ENCODE results near the gene TNPO1. TPM values are rescaled to one million over a fixed set of nuclear protein-coding genes. Genes with fewer than 3 reads are reported as not detected.

Gene TNPO1
- total and polyA plus RNA-seq, 2 of the 13 experiments (the other 11 are each of a cell fraction or from before 2014, with no cell fraction given), result 26.7 to 123 TPM

DNA sequence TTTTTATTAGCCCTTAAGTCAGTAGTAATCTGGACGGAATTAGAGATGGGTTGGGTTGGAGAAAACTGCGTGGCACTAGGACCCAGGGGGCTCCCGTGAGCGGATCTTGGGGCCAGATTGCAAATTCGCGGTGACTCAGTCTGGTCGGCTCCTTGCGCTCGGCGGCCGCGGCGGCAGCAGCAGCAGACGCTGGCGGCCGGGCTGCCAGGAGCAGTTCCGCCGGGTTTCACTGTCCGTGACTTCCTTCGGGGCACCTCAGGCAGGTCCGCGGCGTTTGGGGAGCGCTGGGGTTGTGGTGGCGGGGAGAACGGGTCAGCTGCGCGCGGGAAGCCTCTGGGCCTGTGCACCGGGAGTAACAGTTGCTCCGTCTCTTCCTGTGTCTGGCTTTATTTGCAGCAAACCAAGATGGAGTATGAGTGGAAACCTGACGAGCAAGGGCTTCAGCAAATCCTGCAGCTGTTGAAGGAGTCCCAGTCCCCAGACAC, 31.6 kb downstream of the TNPO1 start (continued):
- TF ChIP-seq ZNF432 (CRISPR knock-in tag; IDR thresholded peaks at IDR 0.05; ENCODE audit: borderline replicate concordance), result no peak
- TF ChIP-seq, protein P1, sequence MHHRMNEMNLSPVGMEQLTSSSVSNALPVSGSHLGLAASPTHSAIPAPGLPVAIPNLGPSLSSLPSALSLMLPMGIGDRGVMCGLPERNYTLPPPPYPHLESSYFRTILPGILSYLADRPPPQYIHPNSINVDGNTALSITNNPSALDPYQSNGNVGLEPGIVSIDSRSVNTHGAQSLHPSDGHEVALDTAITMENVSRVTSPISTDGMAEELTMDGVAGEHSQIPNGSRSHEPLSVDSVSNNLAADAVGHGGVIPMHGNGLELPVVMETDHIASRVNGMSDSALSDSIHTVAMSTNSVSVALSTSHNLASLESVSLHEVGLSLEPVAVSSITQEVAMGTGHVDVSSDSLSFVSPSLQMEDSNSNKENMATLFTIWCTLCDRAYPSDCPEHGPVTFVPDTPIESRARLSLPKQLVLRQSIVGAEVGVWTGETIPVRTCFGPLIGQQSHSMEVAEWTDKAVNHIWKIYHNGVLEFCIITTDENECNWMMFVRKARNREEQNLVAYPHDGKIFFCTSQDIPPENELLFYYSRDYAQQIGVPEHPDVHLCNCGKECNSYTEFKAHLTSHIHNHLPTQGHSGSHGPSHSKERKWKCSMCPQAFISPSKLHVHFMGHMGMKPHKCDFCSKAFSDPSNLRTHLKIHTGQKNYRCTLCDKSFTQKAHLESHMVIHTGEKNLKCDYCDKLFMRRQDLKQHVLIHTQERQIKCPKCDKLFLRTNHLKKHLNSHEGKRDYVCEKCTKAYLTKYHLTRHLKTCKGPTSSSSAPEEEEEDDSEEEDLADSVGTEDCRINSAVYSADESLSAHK (CRISPR knock-in tag; IDR thresholded peaks at IDR 0.05; ENCODE audit: borderline replicate concordance), result no peak
- TF ChIP-seq, protein P2, sequence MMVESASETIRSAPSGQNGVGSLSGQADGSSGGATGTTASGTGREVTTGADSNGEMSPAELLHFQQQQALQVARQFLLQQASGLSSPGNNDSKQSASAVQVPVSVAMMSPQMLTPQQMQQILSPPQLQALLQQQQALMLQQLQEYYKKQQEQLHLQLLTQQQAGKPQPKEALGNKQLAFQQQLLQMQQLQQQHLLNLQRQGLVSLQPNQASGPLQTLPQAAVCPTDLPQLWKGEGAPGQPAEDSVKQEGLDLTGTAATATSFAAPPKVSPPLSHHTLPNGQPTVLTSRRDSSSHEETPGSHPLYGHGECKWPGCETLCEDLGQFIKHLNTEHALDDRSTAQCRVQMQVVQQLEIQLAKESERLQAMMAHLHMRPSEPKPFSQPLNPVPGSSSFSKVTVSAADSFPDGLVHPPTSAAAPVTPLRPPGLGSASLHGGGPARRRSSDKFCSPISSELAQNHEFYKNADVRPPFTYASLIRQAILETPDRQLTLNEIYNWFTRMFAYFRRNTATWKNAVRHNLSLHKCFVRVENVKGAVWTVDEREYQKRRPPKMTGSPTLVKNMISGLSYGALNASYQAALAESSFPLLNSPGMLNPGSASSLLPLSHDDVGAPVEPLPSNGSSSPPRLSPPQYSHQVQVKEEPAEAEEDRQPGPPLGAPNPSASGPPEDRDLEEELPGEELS (CRISPR knock-in tag; IDR thresholded peaks at IDR 0.05), result peak; percentile 47; the same call in 1 of the 2 replicates
- TF ChIP-seq, protein P3, sequence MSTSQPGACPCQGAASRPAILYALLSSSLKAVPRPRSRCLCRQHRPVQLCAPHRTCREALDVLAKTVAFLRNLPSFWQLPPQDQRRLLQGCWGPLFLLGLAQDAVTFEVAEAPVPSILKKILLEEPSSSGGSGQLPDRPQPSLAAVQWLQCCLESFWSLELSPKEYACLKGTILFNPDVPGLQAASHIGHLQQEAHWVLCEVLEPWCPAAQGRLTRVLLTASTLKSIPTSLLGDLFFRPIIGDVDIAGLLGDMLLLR (CRISPR knock-in tag; IDR thresholded peaks at IDR 0.05), result peak; percentile 32; the same call in 1 of the 2 replicates
- no peak for TF ChIP-seq ZNF205 (CRISPR knock-in tag; IDR thresholded peaks at IDR 0.05)
- no peak for TF ChIP-seq ZBTB42 (CRISPR knock-in tag; IDR thresholded peaks at IDR 0.05)
- TF ChIP-seq ZNF737 (CRISPR knock-in tag; IDR thresholded peaks at IDR 0.05; ENCODE audit: borderline replicate concordance), result no peak
- TF ChIP-seq NFE2L1 (CRISPR knock-in tag; IDR thresholded peaks at IDR 0.05; ENCODE audit: borderline replicate concordance), result peak; percentile 74; the same call in 1 of the 2 replicates
- TF ChIP-seq, protein P4, sequence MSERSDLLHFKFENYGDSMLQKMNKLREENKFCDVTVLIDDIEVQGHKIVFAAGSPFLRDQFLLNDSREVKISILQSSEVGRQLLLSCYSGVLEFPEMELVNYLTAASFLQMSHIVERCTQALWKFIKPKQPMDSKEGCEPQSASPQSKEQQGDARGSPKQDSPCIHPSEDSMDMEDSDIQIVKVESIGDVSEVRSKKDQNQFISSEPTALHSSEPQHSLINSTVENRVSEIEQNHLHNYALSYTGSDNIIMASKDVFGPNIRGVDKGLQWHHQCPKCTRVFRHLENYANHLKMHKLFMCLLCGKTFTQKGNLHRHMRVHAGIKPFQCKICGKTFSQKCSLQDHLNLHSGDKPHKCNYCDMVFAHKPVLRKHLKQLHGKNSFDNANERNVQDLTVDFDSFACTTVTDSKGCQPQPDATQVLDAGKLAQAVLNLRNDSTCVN (CRISPR knock-in tag; IDR thresholded peaks at IDR 0.05; ENCODE audit: borderline replicate concordance), result no peak
- TF ChIP-seq, protein P5, sequence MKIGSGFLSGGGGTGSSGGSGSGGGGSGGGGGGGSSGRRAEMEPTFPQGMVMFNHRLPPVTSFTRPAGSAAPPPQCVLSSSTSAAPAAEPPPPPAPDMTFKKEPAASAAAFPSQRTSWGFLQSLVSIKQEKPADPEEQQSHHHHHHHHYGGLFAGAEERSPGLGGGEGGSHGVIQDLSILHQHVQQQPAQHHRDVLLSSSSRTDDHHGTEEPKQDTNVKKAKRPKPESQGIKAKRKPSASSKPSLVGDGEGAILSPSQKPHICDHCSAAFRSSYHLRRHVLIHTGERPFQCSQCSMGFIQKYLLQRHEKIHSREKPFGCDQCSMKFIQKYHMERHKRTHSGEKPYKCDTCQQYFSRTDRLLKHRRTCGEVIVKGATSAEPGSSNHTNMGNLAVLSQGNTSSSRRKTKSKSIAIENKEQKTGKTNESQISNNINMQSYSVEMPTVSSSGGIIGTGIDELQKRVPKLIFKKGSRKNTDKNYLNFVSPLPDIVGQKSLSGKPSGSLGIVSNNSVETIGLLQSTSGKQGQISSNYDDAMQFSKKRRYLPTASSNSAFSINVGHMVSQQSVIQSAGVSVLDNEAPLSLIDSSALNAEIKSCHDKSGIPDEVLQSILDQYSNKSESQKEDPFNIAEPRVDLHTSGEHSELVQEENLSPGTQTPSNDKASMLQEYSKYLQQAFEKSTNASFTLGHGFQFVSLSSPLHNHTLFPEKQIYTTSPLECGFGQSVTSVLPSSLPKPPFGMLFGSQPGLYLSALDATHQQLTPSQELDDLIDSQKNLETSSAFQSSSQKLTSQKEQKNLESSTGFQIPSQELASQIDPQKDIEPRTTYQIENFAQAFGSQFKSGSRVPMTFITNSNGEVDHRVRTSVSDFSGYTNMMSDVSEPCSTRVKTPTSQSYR (CRISPR knock-in tag; IDR thresholded peaks at IDR 0.05; ENCODE audit: borderline replicate concordance), result 0 out of 2 replicates have a peak, but pooled peaks have one; percentile 29
- TF ChIP-seq, protein P6, sequence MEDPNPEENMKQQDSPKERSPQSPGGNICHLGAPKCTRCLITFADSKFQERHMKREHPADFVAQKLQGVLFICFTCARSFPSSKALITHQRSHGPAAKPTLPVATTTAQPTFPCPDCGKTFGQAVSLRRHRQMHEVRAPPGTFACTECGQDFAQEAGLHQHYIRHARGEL (CRISPR knock-in tag; IDR thresholded peaks at IDR 0.05), result no peak
- TF ChIP-seq CBX1 (IDR thresholded peaks at IDR 0.05; ENCODE audit: low read depth), result no peak
- TF ChIP-seq PCBP1 (IDR thresholded peaks at IDR 0.05; ENCODE audit: borderline replicate concordance, low read depth, low read length), result no peak
- no peak for TF ChIP-seq TMF1 (CRISPR knock-in tag; IDR thresholded peaks at IDR 0.05; ENCODE audit: low read depth)
- peak; percentile 36; the same call in 1 of the 2 replicates for TF ChIP-seq ZNF788 (CRISPR knock-in tag; IDR thresholded peaks at IDR 0.05; ENCODE audit: borderline replicate concordance)
- no peak for TF ChIP-seq ZKSCAN8 (CRISPR knock-in tag; IDR thresholded peaks at IDR 0.05; ENCODE audit: borderline replicate concordance)
- no peak for TF ChIP-seq SMAD1 (CRISPR knock-in tag; IDR thresholded peaks at IDR 0.05; ENCODE audit: borderline replicate concordance, low read depth)
- TF ChIP-seq ZMYM4 (CRISPR knock-in tag; IDR thresholded peaks at IDR 0.05), result peak; percentile 96
